ENCODE results near the gene DNAH5. TPM values are rescaled to one million over a fixed set of nuclear protein-coding genes. Genes with fewer than 3 reads are reported as not detected.

DNAH5 gene
- total and polyA plus RNA-seq, 2 experiments from 2014 or later, result 0.56 to 0.97 TPM

GRCh38 chr5:13673511-13673910 is 271.0 kb downstream of the DNAH5 start:
- Histone ChIP-seq H3K27ac (ENCODE audit: low read depth) (no peak overlapping the region), H2AFZ (no peak overlapping the region), H3K36me3 (ENCODE audit: insufficient read depth) (no peaks in the 10 kb centered on the region), H3K4me2 (no peak overlapping the region), H4K20me1 (replicated peaks; ENCODE audit: insufficient read depth) (no peaks in the 10 kb centered on the region), H3K4me1 (ENCODE audit: insufficient read depth) (no peaks in the 10 kb centered on the region), H3K9me2 (ENCODE audit: insufficient read depth) (0 out of 2 replicates have a peak, but pooled peaks cover 10% of the 10 kb centered on the region), H3K79me2 (replicated peaks; ENCODE audit: insufficient read depth) (no peaks in the 10 kb centered on the region), H3K27me3 (ENCODE audit: insufficient read depth) (no peaks in the 10 kb centered on the region), H3F3A (replicated peaks; ENCODE audit: low read depth) (no peaks in the 10 kb centered on the region), H3K4me3 (no peak overlapping the region)
- H3K27me3 Mint-ChIP-seq (ENCODE audit: insufficient read depth, low read depth, poor library complexity), result no peaks in the 10 kb centered on the region
- peaks cover 9% of the 10 kb centered on the region; the same call in 1 of the 3 replicates for H3K36me3 Mint-ChIP-seq (ENCODE audit: low read depth)
- no peak overlapping the region for H3K27ac Mint-ChIP-seq
- H3K9me3 Mint-ChIP-seq, result peaks cover 20% of the 10 kb centered on the region
- TF ChIP-seq JUNB (IDR thresholded peaks at IDR 0.05; ENCODE audit: unreplicated experiment) (no peak), ZNF114 (CRISPR knock-in tag; IDR thresholded peaks at IDR 0.05) (no peak), NANOG (IDR thresholded peaks at IDR 0.05; ENCODE audit: borderline replicate concordance) (no peak), ETS1 (IDR thresholded peaks at IDR 0.05) (no peak), REST (IDR thresholded peaks at IDR 0.05; ENCODE audit: unreplicated experiment) (no peak), STAT1 (IDR thresholded peaks at IDR 0.05; ENCODE audit: unreplicated experiment) (no peak), CTCF (conservative IDR thresholded peaks at IDR 0.05; ENCODE audit: low read depth in 2 of 2) (no peak), EZH2phosphoT487 (IDR thresholded peaks at IDR 0.05; ENCODE audit: unreplicated experiment) (no peak), EZH2 (IDR thresholded peaks at IDR 0.05; ENCODE audit: low read depth, unreplicated experiment) (no peak), POLR2AphosphoS5 (IDR thresholded peaks at IDR 0.05; ENCODE audit: low read depth) (no peak), ZNF462 (CRISPR knock-in tag; IDR thresholded peaks at IDR 0.05) (no peak), CREB1 (CRISPR knock-in tag; IDR thresholded peaks at IDR 0.05; ENCODE audit: low read depth) (no peak), ZNF331 (CRISPR knock-in tag; IDR thresholded peaks at IDR 0.05; ENCODE audit: low read depth) (no peak)
- H3K4me1 Mint-ChIP-seq, result peaks cover 8% of the 10 kb centered on the region; the same call in 2 of the 3 replicates
- no peak for DNase-seq (ENCODE audit: low spot score)
- ATAC-seq, result no peak
- no peak overlapping the region for H3K4me3 Mint-ChIP-seq

All from GM23338 (cell line).